ENCODE measurements around the gene ZC3HAV1L. TPM values are rescaled to one million over a fixed set of nuclear protein-coding genes. Genes with fewer than 3 reads are reported as not detected.
A peak's percentile ranks its signal among the peaks of the same experiment; 100 is the strongest.

ZC3HAV1L gene
- total RNA-seq, 1 experiment from 2014 or later, result 27.3 TPM

DNA sequence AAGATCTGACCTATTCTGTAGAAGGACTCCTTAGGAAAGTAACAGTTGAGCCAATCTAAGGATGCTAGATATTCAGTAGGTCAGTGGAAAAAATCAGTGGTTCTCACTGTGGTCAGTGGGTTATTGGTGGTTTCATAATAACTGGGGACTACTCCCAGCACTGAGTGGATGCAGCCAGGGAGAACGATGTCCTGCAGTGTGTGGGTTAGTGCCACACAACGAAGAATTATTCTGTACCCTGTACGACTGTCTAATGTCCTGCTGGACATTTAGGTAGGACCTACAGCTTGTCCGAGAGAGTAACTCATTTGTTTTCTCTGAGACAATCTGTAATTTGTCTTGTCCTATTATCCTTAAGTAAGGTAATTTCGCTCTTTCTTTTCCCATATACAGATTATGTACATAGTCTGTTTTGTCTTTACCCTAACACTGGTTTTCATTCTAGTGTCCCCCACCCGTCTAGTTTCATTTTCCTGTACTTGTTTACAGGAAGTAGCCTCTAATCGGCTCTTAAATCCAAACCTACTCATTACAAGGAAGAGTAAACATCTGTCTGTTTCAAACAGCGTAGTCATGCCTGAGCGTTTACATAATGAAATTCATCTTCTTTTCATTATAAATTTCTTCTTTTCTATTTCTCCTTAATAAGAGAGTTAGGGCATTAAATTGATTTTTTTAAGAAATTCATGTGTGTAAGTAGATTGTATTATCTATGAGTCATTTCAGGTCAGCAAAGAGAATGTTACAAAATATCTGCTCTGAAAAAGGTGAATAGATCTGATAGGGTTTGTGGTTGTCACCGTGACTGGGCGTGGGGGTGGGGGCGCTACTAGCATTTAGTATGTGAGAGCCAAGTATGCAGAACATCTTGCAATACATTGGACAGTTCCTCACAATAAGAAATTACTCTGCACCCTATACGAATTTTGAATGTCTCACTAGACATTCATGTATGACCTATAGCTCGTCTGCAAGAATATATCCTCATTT, 8.3 kb upstream of the ZC3HAV1L start:
- ATAC-seq (no peak), DNase-seq (ENCODE audit: low read depth, low spot score) (no peak)
- Histone ChIP-seq H3K36me3 (ENCODE audit: control insufficient read depth, insufficient read depth, low read length) (peaks cover 10% of the 10 kb centered on the region), H3K27me3 (ENCODE audit: control insufficient read depth, insufficient read depth, low read length) (no peaks in the 10 kb centered on the region), H3K4me1 (ENCODE audit: control insufficient read depth, insufficient read depth, low read length) (no peaks in the 10 kb centered on the region), H3K27ac (ENCODE audit: low read length) (no peak overlapping the region), H3K4me3 (ENCODE audit: low read depth in 2 of 2, low read length in 2 of 2) (no peak overlapping the region), H3K9me3 (ENCODE audit: control insufficient read depth, insufficient read depth, low read depth, low read length) (no peaks in the 10 kb centered on the region)
- POLR2A ChIA-PET, result no interaction called here
- 0 out of 4 replicates have a peak, but pooled peaks of 1 of the 2 experiments have one; percentile 26 for TF ChIP-seq REST (IDR thresholded peaks at IDR 0.05; ENCODE audit: insufficient read depth in 1 of 2, low read depth in 2 of 2, low read length in 1 of 2)
- TF ChIP-seq POLR2AphosphoS5 (IDR thresholded peaks at IDR 0.05; ENCODE audit: low read depth, low read length), result no peak
- in situ Hi-C loops (cut with HindIII; ENCODE audit: low pct_unique_long_range_greater_than_20kb, low sequenced_read_pairs), result no loop called here
- no TSS peak for BruUV-seq (replicated peaks)
- CTCF ChIA-PET, result no interaction called here
- intact Hi-C loops (cut with micrococcal nuclease; ENCODE audit: unreplicated experiment), result no loop called here

DNA sequence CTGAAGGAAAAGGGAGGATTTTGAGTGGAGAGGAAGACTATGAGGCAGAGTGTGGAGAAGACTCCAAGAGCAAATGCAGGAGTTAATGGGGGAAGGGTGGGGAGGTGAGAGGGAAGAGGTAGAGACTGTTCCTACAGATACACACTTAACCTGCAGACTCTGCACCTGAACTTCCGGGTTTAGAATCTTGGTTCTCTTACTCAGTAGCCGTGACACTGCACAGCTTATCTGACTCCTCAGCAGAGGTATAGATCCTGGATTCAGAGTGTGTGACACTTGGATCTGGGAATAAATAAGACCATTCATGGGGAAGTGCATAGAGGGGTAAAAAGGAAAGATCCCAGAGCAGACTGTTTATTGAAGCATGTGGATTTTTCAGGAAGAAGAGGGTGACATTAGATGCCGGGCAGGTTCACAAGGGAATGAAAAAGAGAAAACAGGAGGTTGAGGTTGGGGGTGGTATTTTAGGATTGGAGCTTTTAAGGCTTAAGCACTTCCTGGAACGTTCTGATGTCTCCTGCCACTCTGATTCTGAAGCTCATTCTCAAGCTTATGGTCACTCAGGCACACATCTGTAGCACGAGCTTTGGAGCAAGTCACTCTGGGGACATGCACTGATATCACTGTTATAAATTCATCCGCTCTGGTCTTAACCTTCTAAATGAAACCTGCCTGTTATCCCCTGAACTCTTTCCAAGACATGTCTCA, 5.7 kb upstream of the ZC3HAV1L start:
- no peak overlapping the region for H3K4me3 ChIP-seq (ENCODE audit: low read depth in 2 of 2, low read length in 2 of 2)
- in situ Hi-C loops (cut with HindIII; ENCODE audit: low pct_unique_long_range_greater_than_20kb, low sequenced_read_pairs), result no loop called here
- intact Hi-C loops (cut with micrococcal nuclease; ENCODE audit: unreplicated experiment), result no loop called here
- no peak overlapping the region for H3K27ac ChIP-seq (ENCODE audit: low read length)
- CTCF ChIA-PET, result no interaction called here
- no peaks in the 10 kb centered on the region for H3K27me3 ChIP-seq (ENCODE audit: control insufficient read depth, insufficient read depth, low read length)
- DNase-seq (ENCODE audit: low read depth, low spot score) (no peak), ATAC-seq (peak; percentile 68)
- no TSS peak for BruUV-seq (replicated peaks)
- H3K36me3 ChIP-seq (ENCODE audit: control insufficient read depth, insufficient read depth, low read length), result peaks cover 8% of the 10 kb centered on the region
- H3K9me3 ChIP-seq (ENCODE audit: control insufficient read depth, insufficient read depth, low read depth, low read length), result no peaks in the 10 kb centered on the region
- H3K4me1 ChIP-seq (ENCODE audit: control insufficient read depth, insufficient read depth, low read length), result peaks cover 3% of the 10 kb centered on the region; the same call in 1 of the 2 replicates
- POLR2A ChIA-PET, result no interaction called here
- TF ChIP-seq SIN3A (IDR thresholded peaks at IDR 0.05; ENCODE audit: borderline replicate concordance, insufficient read depth, low read depth, low read length) (no peak), POLR2AphosphoS5 (IDR thresholded peaks at IDR 0.05; ENCODE audit: low read depth, low read length) (no peak), TCF7L2 (IDR thresholded peaks at IDR 0.05; ENCODE audit: low read depth, low read length) (no peak), CTCF (IDR thresholded peaks at IDR 0.05) (no peak), REST (IDR thresholded peaks at IDR 0.05; ENCODE audit: insufficient read depth in 1 of 2, low read depth in 2 of 2, low read length in 1 of 2) (no peak)
